ENCODE results near the gene ZNF488. TPM values are rescaled to one million over a fixed set of nuclear protein-coding genes. Genes with fewer than 3 reads are reported as not detected.

Gene ZNF488
- total RNA-seq, 1 donor from 2014 or later = 0.29 TPM

- H3K27me3 ChIP-seq (ENCODE audit: control insufficient read depth, insufficient read depth, low read length) = no peaks in the 10 kb centered on the region
- H3K4me3 ChIP-seq (ENCODE audit: low read depth, low read length) = no peak overlapping the region
- no peak for TF ChIP-seq CTCF (IDR thresholded peaks at IDR 0.05; ENCODE audit: insufficient read depth, low read length, poor library complexity, severe bottlenecking)
- no peak for DNase-seq (ENCODE audit: low read depth)
- no peaks in the 10 kb centered on the region for H3K36me3 ChIP-seq (ENCODE audit: control insufficient read depth, insufficient read depth, low read length)
Observed at GRCh38 chr10:47410862-47411261, 26.8 kb upstream of the ZNF488 start.

GRCh38 chr10:47410271-47410670 is 26.2 kb upstream of the ZNF488 start:
- Histone ChIP-seq H3K27me3 (ENCODE audit: control insufficient read depth, insufficient read depth, low read length) (no peaks in the 10 kb centered on the region), H3K4me3 (ENCODE audit: low read depth, low read length) (no peak overlapping the region), H3K36me3 (ENCODE audit: control insufficient read depth, insufficient read depth, low read length) (no peaks in the 10 kb centered on the region)
- DNase-seq (ENCODE audit: low read depth) = no peak
- no peak for TF ChIP-seq CTCF (IDR thresholded peaks at IDR 0.05; ENCODE audit: insufficient read depth, low read length, poor library complexity, severe bottlenecking)

- no peak for DNase-seq (ENCODE audit: low read depth)
- no peaks in the 10 kb centered on the region for H3K27me3 ChIP-seq (ENCODE audit: control insufficient read depth, insufficient read depth, low read length)
- no peak overlapping the region for H3K4me3 ChIP-seq (ENCODE audit: low read depth, low read length)
- H3K36me3 ChIP-seq (ENCODE audit: control insufficient read depth, insufficient read depth, low read length) = no peaks in the 10 kb centered on the region
- no peak for TF ChIP-seq CTCF (IDR thresholded peaks at IDR 0.05; ENCODE audit: insufficient read depth, low read length, poor library complexity, severe bottlenecking)
Observed at GRCh38 chr10:47409866-47410256, 25.8 kb upstream of the ZNF488 start.

- no peak for DNase-seq (ENCODE audit: low read depth)
- no peak for TF ChIP-seq CTCF (IDR thresholded peaks at IDR 0.05; ENCODE audit: insufficient read depth, low read length, poor library complexity, severe bottlenecking)
- Histone ChIP-seq H3K4me3 (ENCODE audit: low read depth, low read length) (no peak overlapping the region), H3K27me3 (ENCODE audit: control insufficient read depth, insufficient read depth, low read length) (no peaks in the 10 kb centered on the region), H3K36me3 (ENCODE audit: control insufficient read depth, insufficient read depth, low read length) (no peaks in the 10 kb centered on the region)
Observed at GRCh38 chr10:47409171-47409865, 25.2 kb upstream of the ZNF488 start.

GRCh38 chr10:47408606-47409005 is 24.5 kb upstream of the ZNF488 start:
- no peaks in the 10 kb centered on the region for H3K27me3 ChIP-seq (ENCODE audit: control insufficient read depth, insufficient read depth, low read length)
- no peak for DNase-seq (ENCODE audit: low read depth)
- TF ChIP-seq CTCF (IDR thresholded peaks at IDR 0.05; ENCODE audit: insufficient read depth, low read length, poor library complexity, severe bottlenecking) = no peak
- no peaks in the 10 kb centered on the region for H3K36me3 ChIP-seq (ENCODE audit: control insufficient read depth, insufficient read depth, low read length)
- H3K4me3 ChIP-seq (ENCODE audit: low read depth, low read length) = no peak overlapping the region

Data from kidney epithelial cell (primary cell).